Measurements from ENCODE around the gene GFRA3.

- TF ChIP-seq EZH2 (IDR thresholded peaks at IDR 0.05; ENCODE audit: low read length, missing control alignments): no peak
- TF ChIP-seq CTCF (conservative IDR thresholded peaks at IDR 0.05 in 1 of 2, IDR thresholded peaks at IDR 0.05 in 1 of 2; ENCODE audit: low read depth in 1 of 2, low read length in 2 of 2): no peak
Measured at GRCh38 chr5:138243794-138244193, 30.6 kb downstream of the GFRA3 start.
